LNCaP clone FGC (cell line): ENCODE data around the gene DOLPP1.

Experiments used
- DNase-seq: peaks from one replicate; pipeline ENCODE4 v3.0.0-alpha.2; 2011; ENCODE audit warnings: low read depth
- H3K4me3 ChIP-seq: 2 replicates; pipeline ENCODE4 v1.5.1; 2011; ENCODE audit warnings: mild to moderate bottlenecking, low read depth, low read length, control low read depth
- TF ChIP-seq, protein P1 (sequence below): IDR thresholded peaks from 2 replicates; pipeline ENCODE4 v1.5.1; 2012; ENCODE audit warnings: mild to moderate bottlenecking; ENCODE audit not compliant: control insufficient read depth, insufficient read depth; ENCODE audit errors: extremely low read depth

DOLPP1 gene

DNA sequence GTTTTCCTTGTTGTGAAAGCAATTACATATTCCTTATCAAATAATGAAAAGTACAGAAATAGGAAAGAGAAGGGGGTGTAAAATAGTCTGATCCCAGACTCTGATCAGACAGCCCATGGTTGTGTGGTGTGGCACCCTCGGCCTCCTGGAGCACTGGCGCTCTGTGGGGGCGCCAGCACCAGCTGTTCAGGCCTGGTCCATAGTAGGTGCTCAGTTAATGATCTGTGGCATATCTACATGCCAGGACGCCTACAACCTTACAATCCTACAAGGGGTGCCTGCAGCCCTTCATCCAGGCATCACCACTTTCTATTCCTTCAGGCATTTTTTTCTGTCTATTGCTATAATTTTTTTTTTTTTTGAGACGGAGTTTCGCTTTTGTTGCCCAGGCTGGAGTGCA lies 27.9 kb upstream of the DOLPP1 start:
- TF ChIP-seq, protein P1, sequence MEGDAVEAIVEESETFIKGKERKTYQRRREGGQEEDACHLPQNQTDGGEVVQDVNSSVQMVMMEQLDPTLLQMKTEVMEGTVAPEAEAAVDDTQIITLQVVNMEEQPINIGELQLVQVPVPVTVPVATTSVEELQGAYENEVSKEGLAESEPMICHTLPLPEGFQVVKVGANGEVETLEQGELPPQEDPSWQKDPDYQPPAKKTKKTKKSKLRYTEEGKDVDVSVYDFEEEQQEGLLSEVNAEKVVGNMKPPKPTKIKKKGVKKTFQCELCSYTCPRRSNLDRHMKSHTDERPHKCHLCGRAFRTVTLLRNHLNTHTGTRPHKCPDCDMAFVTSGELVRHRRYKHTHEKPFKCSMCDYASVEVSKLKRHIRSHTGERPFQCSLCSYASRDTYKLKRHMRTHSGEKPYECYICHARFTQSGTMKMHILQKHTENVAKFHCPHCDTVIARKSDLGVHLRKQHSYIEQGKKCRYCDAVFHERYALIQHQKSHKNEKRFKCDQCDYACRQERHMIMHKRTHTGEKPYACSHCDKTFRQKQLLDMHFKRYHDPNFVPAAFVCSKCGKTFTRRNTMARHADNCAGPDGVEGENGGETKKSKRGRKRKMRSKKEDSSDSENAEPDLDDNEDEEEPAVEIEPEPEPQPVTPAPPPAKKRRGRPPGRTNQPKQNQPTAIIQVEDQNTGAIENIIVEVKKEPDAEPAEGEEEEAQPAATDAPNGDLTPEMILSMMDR = no peak
- DNase-seq = no peak
- H3K4me3 ChIP-seq = no peak overlapping the region

- DNase-seq = no peak
- TF ChIP-seq, protein P1 = no peak
- H3K4me3 ChIP-seq = no peak overlapping the region
These were observed 26.6 kb upstream of the DOLPP1 start for GRCh38 chr9:129054163-129054851.

DNA sequence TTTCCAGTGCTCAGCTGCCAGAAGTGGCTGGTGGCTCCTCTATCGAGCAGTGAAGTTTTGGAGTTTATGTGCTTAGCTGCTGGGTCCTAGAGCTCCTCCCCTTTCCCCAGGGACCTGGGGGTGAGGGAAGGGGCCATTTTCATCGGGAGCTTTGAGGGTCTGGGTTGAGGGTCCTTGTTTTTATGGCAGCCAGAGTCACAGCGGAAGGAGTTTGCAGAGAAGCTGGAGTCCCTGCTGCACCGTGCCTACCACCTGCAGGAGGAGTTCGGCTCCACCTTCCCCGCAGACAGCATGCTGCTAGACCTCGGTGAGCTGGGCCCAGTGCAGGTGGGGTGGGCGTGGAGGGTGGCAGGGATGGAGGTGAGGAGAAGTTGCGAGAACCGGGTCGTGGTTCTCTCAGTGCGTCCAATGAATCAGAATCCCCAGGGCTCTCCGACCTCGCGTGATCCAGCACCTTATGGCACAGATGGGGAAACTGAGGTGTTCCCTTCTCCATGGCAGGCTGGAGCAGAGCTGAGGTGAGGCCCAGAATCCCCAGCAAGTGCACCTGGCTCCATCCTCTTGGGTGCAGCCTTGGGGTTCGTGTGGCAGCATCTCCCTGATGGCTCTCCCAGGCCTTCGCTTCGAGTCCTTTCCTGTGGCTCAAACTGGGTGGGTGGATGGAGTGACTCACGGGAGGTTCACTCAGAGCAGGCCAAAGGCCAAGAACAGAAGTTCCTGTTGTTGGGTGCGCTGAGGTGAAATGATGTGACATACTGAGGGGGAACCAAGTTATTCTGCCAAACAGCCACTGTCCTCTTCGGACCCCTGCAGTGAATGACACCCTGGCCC lies 21.7 kb upstream of the DOLPP1 start:
- TF ChIP-seq, protein P1 = no peak
- H3K4me3 ChIP-seq = no peak overlapping the region
- no peak for DNase-seq

DNA sequence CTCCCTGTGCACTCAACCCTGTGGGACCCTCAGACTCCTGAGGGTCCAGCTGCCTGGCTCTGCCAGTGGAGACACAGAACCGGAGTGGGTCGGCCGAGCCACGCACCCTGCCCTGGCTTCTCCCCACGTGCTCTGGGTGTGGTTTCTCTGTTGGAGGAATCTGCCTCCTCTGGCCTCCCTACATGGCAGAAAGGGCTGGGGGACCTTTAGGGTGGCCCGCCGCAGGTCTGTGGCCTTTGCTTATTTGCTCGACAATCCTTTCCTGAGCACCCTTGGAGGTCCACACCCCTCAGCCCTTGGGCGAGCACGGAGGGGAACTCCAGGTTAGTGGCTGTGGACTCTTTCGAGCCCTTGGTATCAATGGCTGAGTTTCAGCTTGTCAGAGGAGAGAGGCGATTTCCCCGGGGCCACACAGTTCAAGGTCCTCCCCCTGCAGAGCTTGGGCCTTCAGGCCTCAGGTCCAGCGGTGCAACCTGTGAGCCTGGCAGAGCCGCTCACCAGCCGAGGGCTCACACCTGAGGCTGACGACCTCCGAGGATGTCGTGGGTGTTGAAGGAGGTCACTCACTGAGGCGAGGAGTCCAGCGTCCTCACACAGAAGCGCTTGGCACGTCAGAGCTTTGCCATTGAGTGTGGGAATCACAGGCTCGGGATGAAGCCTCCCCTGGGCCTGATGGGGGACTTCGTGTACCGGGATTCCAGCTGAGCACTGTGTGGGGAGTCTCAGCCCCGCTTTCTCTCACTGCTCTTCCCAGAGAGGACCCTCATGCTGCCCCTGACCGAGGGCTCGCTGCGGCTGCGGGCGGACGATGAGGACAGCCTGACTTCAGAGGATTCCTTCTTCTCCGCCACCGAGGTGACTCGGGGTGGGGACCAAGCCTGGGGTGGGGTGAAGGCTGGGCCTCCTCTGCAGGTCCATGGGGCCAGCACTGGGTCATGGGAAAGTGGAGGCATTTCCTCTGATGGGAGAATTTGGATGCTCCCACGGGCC lies 20.8 kb upstream of the DOLPP1 start:
- DNase-seq = no peak
- TF ChIP-seq, protein P1 = no peak
- no peak overlapping the region for H3K4me3 ChIP-seq

GRCh38 chr9:129060991-129061390 lies 19.9 kb upstream of the DOLPP1 start:
- DNase-seq = no peak
- TF ChIP-seq, protein P1 = no peak
- no peak overlapping the region for H3K4me3 ChIP-seq

DNA sequence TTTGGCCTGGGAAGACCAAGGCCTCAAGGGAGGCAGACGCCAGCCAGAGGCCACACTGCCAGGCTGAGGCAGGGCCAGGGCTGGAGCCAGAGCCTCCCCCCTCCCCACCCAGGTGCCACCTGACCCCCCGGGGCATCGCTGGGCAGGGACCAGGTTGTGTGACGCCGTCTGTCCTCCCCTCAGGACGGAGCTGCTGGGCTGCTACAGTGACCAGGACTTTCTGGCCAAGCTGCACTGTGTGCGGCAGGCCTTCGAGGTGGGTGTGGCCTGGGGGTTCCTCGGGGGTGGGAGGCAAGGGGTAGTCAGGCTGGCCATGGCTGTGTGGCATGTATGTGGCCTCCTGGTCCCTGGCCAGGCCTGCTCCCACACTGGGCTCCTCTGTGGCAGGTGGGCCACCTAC lies 17.9 kb upstream of the DOLPP1 start:
- TF ChIP-seq, protein P1 = no peak
- no peak overlapping the region for H3K4me3 ChIP-seq
- no peak for DNase-seq
